NOMO-1 treated with DMSO at 0.1 percent for 48 hours (cell line): ENCODE results near the gene RUNX1.
A peak's percentile ranks its signal among the peaks of the same experiment; 100 is the strongest.

Source experiments
- DNase-seq: peaks from one replicate; lab custom pipeline; 2025; ENCODE audit not compliant: unreplicated experiment; lab: John Stamatoyannopoulos, UW

Gene RUNX1

GRCh38 chr21:34907461-34908418 lies 141.4 kb downstream of the RUNX1 start:
- peak; percentile 85 for DNase-seq

- no peak for DNase-seq
Observed at GRCh38 chr21:34906401-34906800, 142.7 kb downstream of the RUNX1 start.

GRCh38 chr21:34905218-34905537 lies 143.9 kb downstream of the RUNX1 start:
- no peak for DNase-seq

- DNase-seq, result no peak
Observed at GRCh38 chr21:34904526-34905217, 144.4 kb downstream of the RUNX1 start.

- no peak for DNase-seq
Observed at GRCh38 chr21:34900376-34900775, 148.7 kb downstream of the RUNX1 start.

GRCh38 chr21:34899760-34900159 lies 149.3 kb downstream of the RUNX1 start:
- no peak for DNase-seq

- DNase-seq, result no peak
Observed at GRCh38 chr21:34899302-34899701, 149.8 kb downstream of the RUNX1 start.

GRCh38 chr21:34897828-34898227 lies 151.3 kb downstream of the RUNX1 start:
- no peak for DNase-seq

GRCh38 chr21:34894401-34894800 lies 154.7 kb downstream of the RUNX1 start:
- DNase-seq, result no peak

GRCh38 chr21:34892209-34892608 lies 156.9 kb downstream of the RUNX1 start:
- DNase-seq, result peak; percentile 33

GRCh38 chr21:34891613-34891943 lies 157.5 kb downstream of the RUNX1 start:
- no peak for DNase-seq

- DNase-seq, result no peak
Observed at GRCh38 chr21:34890724-34891612, 158.1 kb downstream of the RUNX1 start.

- DNase-seq, result no peak
Observed at GRCh38 chr21:34890470-34890723, 158.7 kb downstream of the RUNX1 start.

GRCh38 chr21:34889676-34890469 lies 159.2 kb downstream of the RUNX1 start:
- DNase-seq, result peak; percentile 65

GRCh38 chr21:34889320-34889675 lies 159.8 kb downstream of the RUNX1 start:
- no peak for DNase-seq

- DNase-seq, result peak; percentile 89
Observed at GRCh38 chr21:34888569-34889319, 160.4 kb downstream of the RUNX1 start.

GRCh38 chr21:34887725-34888568 lies 161.2 kb downstream of the RUNX1 start:
- DNase-seq, result peak; percentile 70

- DNase-seq, result no peak
Observed at GRCh38 chr21:34887105-34887442, 162.0 kb downstream of the RUNX1 start.
